Measurements from ENCODE around the gene C2orf92.

C2orf92 gene

DNA sequence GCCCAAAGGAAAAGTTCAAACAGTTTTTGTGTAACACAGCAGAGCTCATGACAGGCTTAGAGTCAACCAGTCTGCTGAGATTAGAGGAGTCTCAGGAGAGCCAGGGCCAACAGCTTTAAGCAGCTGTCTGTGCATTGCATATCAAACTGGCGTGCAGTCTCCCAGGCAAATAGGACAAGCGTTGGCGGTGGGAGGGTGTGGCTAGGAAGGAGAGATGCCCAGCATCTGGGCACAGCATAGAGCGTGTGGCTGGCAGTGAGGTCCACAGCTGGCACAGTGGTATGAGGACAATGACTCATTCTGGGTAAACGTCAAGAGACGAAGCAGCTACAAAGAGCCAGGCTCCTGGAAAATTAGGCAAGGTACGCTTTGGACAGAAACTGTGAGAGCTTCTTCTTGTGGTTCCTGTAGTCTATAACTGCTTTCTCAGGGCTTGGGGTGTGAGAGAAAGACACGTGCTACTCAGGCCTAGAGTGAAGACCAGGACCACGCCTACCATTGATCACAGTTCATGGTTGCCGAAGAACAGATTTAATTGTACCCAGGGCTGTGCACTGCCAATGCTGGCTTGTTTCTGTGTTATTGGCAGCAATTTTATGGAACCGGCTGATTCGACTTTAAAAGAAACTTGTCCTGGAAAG is 58.7 kb downstream of the C2orf92 start:
- no peak overlapping the region for H3K27ac ChIP-seq (ENCODE audit: low read depth, low read length, poor library complexity, severe bottlenecking)
- 0 out of 2 replicates have a peak, but pooled peaks cover 2% of the 10 kb centered on the region for H3K9me3 ChIP-seq (ENCODE audit: low read length)
- no peak overlapping the region for H3K4me3 ChIP-seq (ENCODE audit: low read depth, low read length, poor library complexity, severe bottlenecking)
- no peaks in the 10 kb centered on the region for H3F3A ChIP-seq (ENCODE audit: insufficient read depth, low read length)
- H2AFZ ChIP-seq (ENCODE audit: low read length) = no peak overlapping the region
- H3K79me2 ChIP-seq (ENCODE audit: insufficient read depth, low read length) = no peaks in the 10 kb centered on the region
- H3K4me1 ChIP-seq (ENCODE audit: insufficient read depth, low read length, severe bottlenecking) = no peaks in the 10 kb centered on the region
- H3K9ac ChIP-seq (ENCODE audit: low read length) = no peak overlapping the region
- TF ChIP-seq, protein P1, sequence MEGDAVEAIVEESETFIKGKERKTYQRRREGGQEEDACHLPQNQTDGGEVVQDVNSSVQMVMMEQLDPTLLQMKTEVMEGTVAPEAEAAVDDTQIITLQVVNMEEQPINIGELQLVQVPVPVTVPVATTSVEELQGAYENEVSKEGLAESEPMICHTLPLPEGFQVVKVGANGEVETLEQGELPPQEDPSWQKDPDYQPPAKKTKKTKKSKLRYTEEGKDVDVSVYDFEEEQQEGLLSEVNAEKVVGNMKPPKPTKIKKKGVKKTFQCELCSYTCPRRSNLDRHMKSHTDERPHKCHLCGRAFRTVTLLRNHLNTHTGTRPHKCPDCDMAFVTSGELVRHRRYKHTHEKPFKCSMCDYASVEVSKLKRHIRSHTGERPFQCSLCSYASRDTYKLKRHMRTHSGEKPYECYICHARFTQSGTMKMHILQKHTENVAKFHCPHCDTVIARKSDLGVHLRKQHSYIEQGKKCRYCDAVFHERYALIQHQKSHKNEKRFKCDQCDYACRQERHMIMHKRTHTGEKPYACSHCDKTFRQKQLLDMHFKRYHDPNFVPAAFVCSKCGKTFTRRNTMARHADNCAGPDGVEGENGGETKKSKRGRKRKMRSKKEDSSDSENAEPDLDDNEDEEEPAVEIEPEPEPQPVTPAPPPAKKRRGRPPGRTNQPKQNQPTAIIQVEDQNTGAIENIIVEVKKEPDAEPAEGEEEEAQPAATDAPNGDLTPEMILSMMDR (IDR thresholded peaks at IDR 0.05; ENCODE audit: low read length) = no peak
- TF ChIP-seq EZH2 (IDR thresholded peaks at IDR 0.05; ENCODE audit: borderline replicate concordance, low read length) = no peak
- no peaks in the 10 kb centered on the region for H4K20me1 ChIP-seq (ENCODE audit: insufficient read depth, low read length)
- H3K36me3 ChIP-seq (ENCODE audit: insufficient read depth, low read length) = no peaks in the 10 kb centered on the region; the same call in 1 of the 2 replicates
- H3K27me3 ChIP-seq (ENCODE audit: insufficient read depth, low read length) = no peaks in the 10 kb centered on the region; the same call in 1 of the 2 replicates
- no peak overlapping the region for H3K4me2 ChIP-seq (ENCODE audit: low read length)
- H3K9me2 ChIP-seq (ENCODE audit: low read depth, low read length) = no peaks in the 10 kb centered on the region

DNA sequence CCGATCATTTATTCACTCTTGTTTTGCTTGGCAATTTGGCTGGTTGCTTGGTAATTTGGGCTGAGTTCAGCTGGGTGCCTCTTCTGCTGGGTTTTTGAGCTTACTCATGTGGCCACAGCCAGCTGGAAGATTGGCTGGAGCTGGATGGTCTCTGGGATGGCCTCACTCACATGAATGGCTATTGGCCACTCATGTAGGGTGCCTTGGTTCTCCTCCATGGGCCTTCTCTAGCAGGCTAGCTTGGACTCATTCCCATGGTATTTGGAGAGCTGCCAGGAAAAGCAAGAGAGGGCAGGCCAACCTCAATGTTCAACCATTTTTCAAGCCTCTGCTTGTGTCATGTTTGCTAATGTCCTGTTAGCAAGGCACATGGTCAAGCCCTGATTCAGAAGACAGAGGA is 60.7 kb downstream of the C2orf92 start:
- Histone ChIP-seq H3K79me2 (ENCODE audit: insufficient read depth, low read length) (no peaks in the 10 kb centered on the region), H3K9me2 (ENCODE audit: low read depth, low read length) (no peaks in the 10 kb centered on the region), H3K9ac (ENCODE audit: low read length) (no peak overlapping the region), H3K4me1 (ENCODE audit: insufficient read depth, low read length, severe bottlenecking) (no peaks in the 10 kb centered on the region), H3K4me2 (ENCODE audit: low read length) (no peak overlapping the region), H3F3A (ENCODE audit: insufficient read depth, low read length) (no peaks in the 10 kb centered on the region), H3K27me3 (ENCODE audit: insufficient read depth, low read length) (no peaks in the 10 kb centered on the region; the same call in 1 of the 2 replicates), H2AFZ (ENCODE audit: low read length) (no peak overlapping the region), H3K4me3 (ENCODE audit: low read depth, low read length, poor library complexity, severe bottlenecking) (no peak overlapping the region), H3K27ac (ENCODE audit: low read depth, low read length, poor library complexity, severe bottlenecking) (no peak overlapping the region), H3K9me3 (ENCODE audit: low read length) (0 out of 2 replicates have a peak, but pooled peaks cover 2% of the 10 kb centered on the region), H4K20me1 (ENCODE audit: insufficient read depth, low read length) (no peaks in the 10 kb centered on the region), H3K36me3 (ENCODE audit: insufficient read depth, low read length) (no peaks in the 10 kb centered on the region; the same call in 1 of the 2 replicates)
- TF ChIP-seq EZH2 (IDR thresholded peaks at IDR 0.05; ENCODE audit: borderline replicate concordance, low read length) = no peak
- TF ChIP-seq, protein P1 (IDR thresholded peaks at IDR 0.05; ENCODE audit: low read length) = no peak

DNA sequence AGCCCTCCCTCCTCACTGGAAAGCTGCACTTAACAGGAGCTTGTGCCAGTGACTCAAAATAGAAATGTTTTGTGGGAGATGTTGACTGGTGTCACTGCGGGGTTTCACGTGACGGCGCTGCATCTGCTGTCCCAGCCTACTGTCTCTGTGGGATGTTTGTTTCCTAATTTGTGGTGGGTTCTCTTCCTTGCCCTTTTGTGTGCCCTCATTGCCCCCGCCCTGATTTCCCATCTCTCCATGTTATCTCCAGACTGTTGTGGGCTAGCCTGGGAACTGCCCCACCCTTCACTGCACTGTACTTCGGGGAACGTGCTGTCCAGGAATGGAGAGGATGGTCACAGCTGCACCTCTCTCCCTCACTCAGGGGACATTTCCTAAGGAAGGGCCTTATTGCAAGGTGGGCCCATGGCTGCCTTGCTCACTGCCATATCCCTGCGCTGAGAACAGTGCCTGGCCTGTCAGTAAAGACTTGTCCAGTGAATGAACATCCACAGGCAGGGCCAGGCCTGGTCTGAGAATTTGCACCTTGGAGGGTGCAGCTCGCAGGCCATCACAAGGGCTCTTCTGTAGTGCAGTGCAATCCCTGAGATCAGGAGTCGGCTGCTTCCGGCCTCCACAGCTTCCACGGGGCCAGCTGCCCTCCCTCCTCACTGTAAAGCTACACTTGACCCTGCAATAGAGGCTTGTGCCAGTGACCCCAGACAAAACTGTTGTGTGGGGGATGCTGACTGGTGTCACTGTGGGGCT is 61.9 kb downstream of the C2orf92 start:
- H3K27ac ChIP-seq (ENCODE audit: low read depth, low read length, poor library complexity, severe bottlenecking) = no peak overlapping the region
- no peaks in the 10 kb centered on the region for H3K4me1 ChIP-seq (ENCODE audit: insufficient read depth, low read length, severe bottlenecking)
- H3K9me2 ChIP-seq (ENCODE audit: low read depth, low read length) = no peaks in the 10 kb centered on the region
- no peak overlapping the region for H3K4me2 ChIP-seq (ENCODE audit: low read length)
- no peaks in the 10 kb centered on the region for H3K79me2 ChIP-seq (ENCODE audit: insufficient read depth, low read length)
- H3K36me3 ChIP-seq (ENCODE audit: insufficient read depth, low read length) = no peaks in the 10 kb centered on the region; the same call in 1 of the 2 replicates
- no peak overlapping the region for H2AFZ ChIP-seq (ENCODE audit: low read length)
- H3K9ac ChIP-seq (ENCODE audit: low read length) = no peak overlapping the region
- TF ChIP-seq, protein P1 (IDR thresholded peaks at IDR 0.05; ENCODE audit: low read length) = no peak
- TF ChIP-seq EZH2 (IDR thresholded peaks at IDR 0.05; ENCODE audit: borderline replicate concordance, low read length) = no peak
- H3F3A ChIP-seq (ENCODE audit: insufficient read depth, low read length) = no peaks in the 10 kb centered on the region
- no peaks in the 10 kb centered on the region for H4K20me1 ChIP-seq (ENCODE audit: insufficient read depth, low read length)
- no peaks in the 10 kb centered on the region; the same call in 1 of the 2 replicates for H3K27me3 ChIP-seq (ENCODE audit: insufficient read depth, low read length)
- 0 out of 2 replicates have a peak, but pooled peaks cover 2% of the 10 kb centered on the region for H3K9me3 ChIP-seq (ENCODE audit: low read length)
- H3K4me3 ChIP-seq (ENCODE audit: low read depth, low read length, poor library complexity, severe bottlenecking) = no peak overlapping the region
